B cell (primary cell): Measurements from ENCODE around the gene NPAS2. TPM values are rescaled to one million over a fixed set of nuclear protein-coding genes. Genes with fewer than 3 reads are reported as not detected.

ENCODE experiments used
- ATAC-seq: fragments of 200-7000 bp; cut with Tn5 transposase; one replicate; pipeline ENCODE4 v1.10.0; 2021; ENCODE audit warnings: low read depth, mild to moderate bottlenecking, moderate number of reproducible peaks, moderate library complexity
- CTCF ChIA-PET: fragments of 350-600 bp; sonication (Branson Sonifier 250); formaldehyde crosslinking; loops from one replicate; lab custom pipeline; 2021; ENCODE audit warnings: antibody characterized with exemption, inconsistent platforms; lab: Charles Lee
- POLR2A ChIA-PET: fragments of 350-600 bp; sonication (Branson Sonifier 250); formaldehyde crosslinking; loops from one replicate; lab custom pipeline; 2021; ENCODE audit warnings: antibody characterized with exemption; lab: Charles Lee
- DNase-seq: peaks from one replicate; pipeline ENCODE4 v3.0.0; 2013
- H2AFZ ChIP-seq: 2 replicates; pipeline ENCODE4 v1.6.1; 2012; ENCODE audit warnings: mild to moderate bottlenecking, low read depth, low read length; ENCODE audit not compliant: insufficient read depth, poor library complexity, severe bottlenecking
- H3K27ac ChIP-seq, 2 donors: 1 replicate in 1 of 2; 2 replicates in 1 of 2; pipeline ENCODE4 v1.5.1; 2012 to 2013; ENCODE audit warnings: low read length in 2 of 2, mild to moderate bottlenecking in 2 of 2, moderate library complexity in 1 of 2
- H3K27me3 ChIP-seq, 4 experiments: fragments of 200-600 bp in 1 of 4; sonication (generic) in 1 of 4; replicated peaks in 1 of 4; 1 replicate in 2 of 4; 2 replicates in 2 of 4; pipeline versions ENCODE4 v1.6.1 to v1.7.0; 2013 to 2016; ENCODE audit warnings: low read length in 3 of 4, mild to moderate bottlenecking in 2 of 4, mixed read lengths in 1 of 4, moderate library complexity in 1 of 4; ENCODE audit not compliant: insufficient read depth in 4 of 4, control insufficient read depth in 3 of 4; ENCODE audit errors: control extremely low read depth in 1 of 4
- H3K36me3 ChIP-seq, 2 experiments: replicated peaks in 1 of 2; 1 replicate in 1 of 2; 2 replicates in 1 of 2; pipeline versions ENCODE4 v1.6.1 to v1.7.1; 2013; ENCODE audit warnings: low read length in 1 of 2; ENCODE audit not compliant: insufficient read depth in 2 of 2, control insufficient read depth in 1 of 2; ENCODE audit errors: control extremely low read depth in 1 of 2, extremely low read depth in 1 of 2
- H3K4me1 ChIP-seq, 2 donors: fragments of 200-600 bp in 1 of 2; sonication (generic) in 1 of 2; 1 replicate in 1 of 2; 2 replicates in 1 of 2; pipeline versions ENCODE4 v1.5.1 to v1.6.1; 2013 to 2017; ENCODE audit warnings: low read length in 2 of 2; ENCODE audit not compliant: control insufficient read depth in 2 of 2, insufficient read depth in 2 of 2
- H3K4me2 ChIP-seq: replicated peaks from 2 replicates; pipeline ENCODE3; 2012; ENCODE audit warnings: mild to moderate bottlenecking, low read depth, low read length; ENCODE audit not compliant: poor library complexity, severe bottlenecking
- H3K4me3 ChIP-seq, 5 experiments: fragments of 200-600 bp in 1 of 5; sonication (generic) in 1 of 5; 1 replicate in 3 of 5; 2 replicates in 2 of 5; pipeline versions ENCODE4 v1.5.1 to v1.7.0; 2011 to 2016; ENCODE audit warnings: low read length in 4 of 5, mild to moderate bottlenecking in 4 of 5, low read depth in 2 of 5, control low read depth in 1 of 5, moderate library complexity in 1 of 5; ENCODE audit not compliant: insufficient read depth in 1 of 5; ENCODE audit errors: control extremely low read depth in 1 of 5, extremely low read depth in 1 of 5
- H3K79me2 ChIP-seq: fragments of 200-600 bp; sonication (generic); one replicate; pipeline ENCODE4 v1.6.0; 2016; ENCODE audit warnings: low read length; ENCODE audit not compliant: control insufficient read depth, insufficient read depth
- H3K9ac ChIP-seq: fragments of 200-600 bp; sonication (generic); 2 replicates; pipeline ENCODE4 v1.6.1; 2017; ENCODE audit warnings: mild to moderate bottlenecking, low read length, moderate library complexity
- H3K9me3 ChIP-seq, 3 donors: one replicate each; pipeline versions ENCODE4 v1.6.1 to v1.7.1; 2013; ENCODE audit warnings: low read length in 2 of 3; ENCODE audit not compliant: control insufficient read depth in 2 of 3, insufficient read depth in 1 of 3; ENCODE audit errors: control extremely low read depth in 1 of 3
- H4K20me1 ChIP-seq: 2 replicates; pipeline ENCODE4 v1.6.0; 2012; ENCODE audit warnings: mild to moderate bottlenecking, low read length; ENCODE audit not compliant: insufficient read depth, control insufficient read depth, poor library complexity, severe bottlenecking
- H3K27ac Mint-ChIP-seq: one replicate; pipeline ENCODE4 v1.8.0; 2021; ENCODE audit warnings: mixed read lengths
- H3K27me3 Mint-ChIP-seq: one replicate; pipeline ENCODE4 v1.8.0; 2021; ENCODE audit warnings: mixed read lengths
- H3K4me1 Mint-ChIP-seq: one replicate; pipeline ENCODE4 v1.8.0; 2021; ENCODE audit warnings: mixed read lengths
- H3K4me3 Mint-ChIP-seq: one replicate; pipeline ENCODE4 v1.8.0; 2021; ENCODE audit warnings: mixed read lengths
- H3K9me3 Mint-ChIP-seq: one replicate; pipeline ENCODE4 v1.8.0; 2022; ENCODE audit warnings: mixed read lengths; ENCODE audit not compliant: insufficient read depth
- EZH2 ChIP-seq: IDR thresholded peaks from 2 replicates; pipeline ENCODE4 v1.6.1; 2012; ENCODE audit warnings: borderline replicate concordance, low read depth, mild to moderate bottlenecking, moderate library complexity, low read length; ENCODE audit not compliant: insufficient read depth, poor library complexity, severe bottlenecking
- WGBS: methylation state at CpG from one replicate; pipeline ENCODE4 v1.1.5; 2013; ENCODE audit warnings: missing lambda C conversion rate; ENCODE audit not compliant: insufficient coverage; 5-methylcytosine and 5-hydroxymethylcytosine counted together
- intact Hi-C: fragments of 100-400 bp; cut with micrococcal nuclease; formaldehyde crosslinking; loops from one replicate; pipeline ENCODE4 v1.10.0; 2022
- polyA plus RNA-seq: library from polyadenylated mRNA; depleted of rRNA; stranded (reverse); fragments of >200 nt; gene quantifications from 2 replicates; pipeline ENCODE4 v1.2.3, GENCODE V29; 2012
- total RNA-seq, 2 donors: library from RNA; stranded (reverse); fragments of 120-200 nt in 1 of 2; gene quantifications; 1 replicate in 1 of 2; 2 replicates in 1 of 2; pipeline versions ENCODE4 v1.2.3 to v1.2.4, GENCODE V29; 2013 to 2022
- TF ChIP-seq, protein P1 (sequence below): fragments of 200-600 bp; IDR thresholded peaks from one replicate; pipeline ENCODE4 v1.8.0; 2022; ENCODE audit warnings: antibody characterized with exemption, mild to moderate bottlenecking

NPAS2 gene
- total and polyA plus RNA-seq, 2 donors (not counting 1 experiment from before 2014, with no cell fraction given), result not detected

DNA sequence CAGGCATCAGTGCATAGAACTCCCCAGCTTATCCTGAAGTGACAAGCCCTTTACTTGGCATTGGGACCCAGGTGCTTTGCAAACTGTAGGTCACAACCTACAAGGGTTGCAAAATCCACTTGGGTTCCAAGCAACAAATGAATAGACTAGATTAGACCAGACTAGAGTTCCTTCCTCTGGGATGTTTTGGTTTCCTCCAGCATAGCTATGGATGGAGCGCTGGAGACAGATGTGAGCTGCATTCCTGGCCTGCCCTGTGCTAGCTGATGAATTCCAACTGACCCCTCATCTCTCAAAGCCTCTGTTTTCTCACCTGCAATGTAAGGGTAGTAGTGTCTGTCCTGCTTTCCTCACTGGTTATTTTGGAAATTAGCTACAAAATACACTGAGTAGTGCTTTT is 86.2 kb downstream of the NPAS2 start:
- Mint-ChIP-seq H3K9me3 (no peaks in the 10 kb centered on the region), H3K27me3 (peaks cover 49% of the 10 kb centered on the region), H3K27ac (no peak overlapping the region), H3K4me1 (no peaks in the 10 kb centered on the region), H3K4me3 (no peak overlapping the region)
- DNase-seq (no peak), ATAC-seq (no peak)
- WGBS, result no CpG with 5 or more reads among the region's 1 CpG
- peaks cover 0 to 9% (median 0%) of the 10 kb centered on the region in 4 experiments for H3K27me3 ChIP-seq
- TF ChIP-seq, protein P1, sequence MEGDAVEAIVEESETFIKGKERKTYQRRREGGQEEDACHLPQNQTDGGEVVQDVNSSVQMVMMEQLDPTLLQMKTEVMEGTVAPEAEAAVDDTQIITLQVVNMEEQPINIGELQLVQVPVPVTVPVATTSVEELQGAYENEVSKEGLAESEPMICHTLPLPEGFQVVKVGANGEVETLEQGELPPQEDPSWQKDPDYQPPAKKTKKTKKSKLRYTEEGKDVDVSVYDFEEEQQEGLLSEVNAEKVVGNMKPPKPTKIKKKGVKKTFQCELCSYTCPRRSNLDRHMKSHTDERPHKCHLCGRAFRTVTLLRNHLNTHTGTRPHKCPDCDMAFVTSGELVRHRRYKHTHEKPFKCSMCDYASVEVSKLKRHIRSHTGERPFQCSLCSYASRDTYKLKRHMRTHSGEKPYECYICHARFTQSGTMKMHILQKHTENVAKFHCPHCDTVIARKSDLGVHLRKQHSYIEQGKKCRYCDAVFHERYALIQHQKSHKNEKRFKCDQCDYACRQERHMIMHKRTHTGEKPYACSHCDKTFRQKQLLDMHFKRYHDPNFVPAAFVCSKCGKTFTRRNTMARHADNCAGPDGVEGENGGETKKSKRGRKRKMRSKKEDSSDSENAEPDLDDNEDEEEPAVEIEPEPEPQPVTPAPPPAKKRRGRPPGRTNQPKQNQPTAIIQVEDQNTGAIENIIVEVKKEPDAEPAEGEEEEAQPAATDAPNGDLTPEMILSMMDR, result no peak
- no peak for TF ChIP-seq EZH2
- no peak overlapping the region for H3K4me2 ChIP-seq
- intact Hi-C loops, result no loop called here
- H3K4me1 ChIP-seq, result no peaks in the 10 kb centered on the region
- H3K9ac ChIP-seq, result no peak overlapping the region
- ChIA-PET POLR2A (no interaction called here), CTCF (no interaction called here)
- no peaks in the 10 kb centered on the region for H3K36me3 ChIP-seq
- H3K4me3 ChIP-seq, result no peak overlapping the region
- no peak overlapping the region for H2AFZ ChIP-seq
- H4K20me1 ChIP-seq, result no peaks in the 10 kb centered on the region
- H3K79me2 ChIP-seq, result no peaks in the 10 kb centered on the region
- H3K27ac ChIP-seq, result no peak overlapping the region
- no peaks in the 10 kb centered on the region for H3K9me3 ChIP-seq

DNA sequence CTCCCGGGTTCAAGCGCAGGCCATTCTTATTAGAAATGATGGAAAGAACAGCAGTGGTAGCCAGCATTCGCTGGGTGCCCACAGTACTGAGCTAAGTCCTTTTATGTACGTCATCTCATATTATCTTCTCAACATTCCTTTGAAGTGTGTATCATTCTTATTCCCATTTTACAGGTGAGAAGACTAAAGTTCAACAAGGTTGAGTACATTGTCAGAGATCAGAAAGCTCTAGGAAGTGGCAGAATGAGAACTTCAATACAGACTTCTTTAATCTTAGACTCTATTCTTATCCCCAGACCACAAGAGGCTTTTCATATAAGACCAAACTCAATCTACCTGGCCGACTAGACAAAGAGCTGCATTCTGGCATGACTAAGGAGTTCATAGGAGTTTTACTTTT is 86.7 kb downstream of the NPAS2 start:
- H3K9me3 Mint-ChIP-seq, result no peaks in the 10 kb centered on the region
- Histone ChIP-seq H4K20me1 (no peaks in the 10 kb centered on the region), H3K27ac (no peak overlapping the region), H3K4me2 (no peak overlapping the region), H3K27me3 (peaks cover 0 to 5% (median 0%) of the 10 kb centered on the region in 4 experiments), H3K79me2 (no peaks in the 10 kb centered on the region), H3K36me3 (no peaks in the 10 kb centered on the region), H3K9ac (no peak overlapping the region), H3K4me1 (no peaks in the 10 kb centered on the region), H3K4me3 (no peak overlapping the region), H2AFZ (no peak overlapping the region), H3K9me3 (no peaks in the 10 kb centered on the region)
- POLR2A ChIA-PET, result no interaction called here
- peaks cover 48% of the 10 kb centered on the region for H3K27me3 Mint-ChIP-seq
- no peak overlapping the region for H3K27ac Mint-ChIP-seq
- CTCF ChIA-PET, result no interaction called here
- H3K4me1 Mint-ChIP-seq, result no peaks in the 10 kb centered on the region
- TF ChIP-seq, protein P1, result no peak
- TF ChIP-seq EZH2, result no peak
- H3K4me3 Mint-ChIP-seq, result no peak overlapping the region
- ATAC-seq, result no peak
- intact Hi-C loops, result no loop called here
- DNase-seq, result no peak
- no CpG with 5 or more reads among the region's 5 CpGs for WGBS
